Measurements from ENCODE around the gene CAMSAP2.

DNA sequence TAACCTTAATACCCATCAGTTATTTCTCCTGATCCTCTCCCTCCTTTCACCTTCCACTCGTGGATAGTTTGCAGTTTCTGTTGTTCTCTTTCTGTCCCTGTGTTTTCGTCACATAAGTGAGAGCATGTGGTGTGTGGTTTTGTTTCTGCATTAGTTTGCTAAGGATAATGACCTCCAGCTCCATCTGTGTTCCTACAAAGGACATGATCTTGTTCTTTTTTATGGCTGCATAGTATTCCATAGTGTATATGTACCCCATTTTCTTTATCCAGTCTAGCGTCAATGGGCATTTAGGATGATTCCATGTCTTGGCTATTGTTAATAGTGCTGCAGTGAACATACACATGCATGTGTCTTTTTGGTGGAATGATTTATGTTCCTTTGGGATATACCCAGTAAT, 97.5 kb downstream of the CAMSAP2 start:
- TF ChIP-seq, protein P1, sequence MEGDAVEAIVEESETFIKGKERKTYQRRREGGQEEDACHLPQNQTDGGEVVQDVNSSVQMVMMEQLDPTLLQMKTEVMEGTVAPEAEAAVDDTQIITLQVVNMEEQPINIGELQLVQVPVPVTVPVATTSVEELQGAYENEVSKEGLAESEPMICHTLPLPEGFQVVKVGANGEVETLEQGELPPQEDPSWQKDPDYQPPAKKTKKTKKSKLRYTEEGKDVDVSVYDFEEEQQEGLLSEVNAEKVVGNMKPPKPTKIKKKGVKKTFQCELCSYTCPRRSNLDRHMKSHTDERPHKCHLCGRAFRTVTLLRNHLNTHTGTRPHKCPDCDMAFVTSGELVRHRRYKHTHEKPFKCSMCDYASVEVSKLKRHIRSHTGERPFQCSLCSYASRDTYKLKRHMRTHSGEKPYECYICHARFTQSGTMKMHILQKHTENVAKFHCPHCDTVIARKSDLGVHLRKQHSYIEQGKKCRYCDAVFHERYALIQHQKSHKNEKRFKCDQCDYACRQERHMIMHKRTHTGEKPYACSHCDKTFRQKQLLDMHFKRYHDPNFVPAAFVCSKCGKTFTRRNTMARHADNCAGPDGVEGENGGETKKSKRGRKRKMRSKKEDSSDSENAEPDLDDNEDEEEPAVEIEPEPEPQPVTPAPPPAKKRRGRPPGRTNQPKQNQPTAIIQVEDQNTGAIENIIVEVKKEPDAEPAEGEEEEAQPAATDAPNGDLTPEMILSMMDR (IDR thresholded peaks at IDR 0.05): no peak
- TF ChIP-seq, protein P2, sequence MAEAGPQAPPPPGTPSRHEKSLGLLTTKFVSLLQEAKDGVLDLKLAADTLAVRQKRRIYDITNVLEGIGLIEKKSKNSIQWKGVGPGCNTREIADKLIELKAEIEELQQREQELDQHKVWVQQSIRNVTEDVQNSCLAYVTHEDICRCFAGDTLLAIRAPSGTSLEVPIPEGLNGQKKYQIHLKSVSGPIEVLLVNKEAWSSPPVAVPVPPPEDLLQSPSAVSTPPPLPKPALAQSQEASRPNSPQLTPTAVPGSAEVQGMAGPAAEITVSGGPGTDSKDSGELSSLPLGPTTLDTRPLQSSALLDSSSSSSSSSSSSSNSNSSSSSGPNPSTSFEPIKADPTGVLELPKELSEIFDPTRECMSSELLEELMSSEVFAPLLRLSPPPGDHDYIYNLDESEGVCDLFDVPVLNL (CRISPR knock-in tag; IDR thresholded peaks at IDR 0.05; ENCODE audit: borderline replicate concordance, low read depth): no peak
- no peak for TF ChIP-seq ZNF121 (CRISPR knock-in tag; IDR thresholded peaks at IDR 0.05)
- no peak for TF ChIP-seq ZBTB21 (CRISPR knock-in tag; IDR thresholded peaks at IDR 0.05; ENCODE audit: borderline replicate concordance)
- TF ChIP-seq ZNF138 (CRISPR knock-in tag; conservative IDR thresholded peaks at IDR 0.05): no peak
- no peak for TF ChIP-seq SP1 (CRISPR knock-in tag; conservative IDR thresholded peaks at IDR 0.05)
- TF ChIP-seq, protein P3, sequence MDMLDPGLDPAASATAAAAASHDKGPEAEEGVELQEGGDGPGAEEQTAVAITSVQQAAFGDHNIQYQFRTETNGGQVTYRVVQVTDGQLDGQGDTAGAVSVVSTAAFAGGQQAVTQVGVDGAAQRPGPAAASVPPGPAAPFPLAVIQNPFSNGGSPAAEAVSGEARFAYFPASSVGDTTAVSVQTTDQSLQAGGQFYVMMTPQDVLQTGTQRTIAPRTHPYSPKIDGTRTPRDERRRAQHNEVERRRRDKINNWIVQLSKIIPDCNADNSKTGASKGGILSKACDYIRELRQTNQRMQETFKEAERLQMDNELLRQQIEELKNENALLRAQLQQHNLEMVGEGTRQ (CRISPR knock-in tag; IDR thresholded peaks at IDR 0.05): no peak
- TF ChIP-seq, protein P4, sequence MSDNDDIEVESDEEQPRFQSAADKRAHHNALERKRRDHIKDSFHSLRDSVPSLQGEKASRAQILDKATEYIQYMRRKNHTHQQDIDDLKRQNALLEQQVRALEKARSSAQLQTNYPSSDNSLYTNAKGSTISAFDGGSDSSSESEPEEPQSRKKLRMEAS (CRISPR knock-in tag; IDR thresholded peaks at IDR 0.05): no peak
- TF ChIP-seq NFE2L1 (CRISPR knock-in tag; IDR thresholded peaks at IDR 0.05): no peak
